ENCODE measurements around the gene TOMM7. TPM values are rescaled to one million over a fixed set of nuclear protein-coding genes. Genes with fewer than 3 reads are reported as not detected.
A peak's percentile ranks its signal among the peaks of the same experiment; 100 is the strongest.
"Not testable (repeated sequence)": the region's sequence is repeated elsewhere in the genome, so short reads cannot be mapped to it uniquely, and the experiment has no call there.

TOMM7 gene
- polyA plus RNA-seq, 2 of the 4 experiments (the other 2 are of a cell fraction): 526 to 685 TPM

DNA sequence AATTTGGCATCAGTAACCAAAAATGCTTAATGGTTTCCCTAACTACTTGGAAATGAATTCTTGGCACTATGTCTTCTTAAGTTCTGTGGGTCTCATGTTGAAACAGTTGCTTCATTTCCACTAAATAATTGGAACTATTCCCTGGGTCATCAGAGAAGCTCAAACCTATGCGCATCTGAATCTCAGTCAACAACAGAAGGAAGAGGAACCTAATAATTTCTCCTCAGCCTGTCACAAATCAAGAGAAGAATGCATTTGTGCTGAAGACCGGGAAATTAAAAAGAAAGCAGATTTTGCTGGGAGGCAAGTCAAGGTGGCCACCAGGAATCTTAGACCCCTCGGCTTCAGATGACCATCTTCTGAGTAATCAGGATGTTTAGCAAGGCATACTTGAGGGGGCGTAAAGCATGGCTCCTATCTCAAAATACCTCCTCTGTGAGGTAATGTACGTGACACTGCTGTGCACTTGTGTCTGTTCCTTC lies 41.4 kb downstream of the TOMM7 start:
- Histone ChIP-seq H3K4me2 (no peak overlapping the region), H3K9me3 (no peaks in the 10 kb centered on the region), H3K4me3 (no peak overlapping the region), H3K27ac (no peak overlapping the region), H3K4me1 (peaks cover 4% of the 10 kb centered on the region; the same call in 1 of the 3 replicates)
- CTCF ChIA-PET: interaction anchor here (1.1 to 3.7 kb wide), 9 partner anchors 8 to 274 kb away, joined by 3 to 32 read pairs (median 5); no protein-coding TSS in a partner anchor
- WGBS (ENCODE audit: missing lambda C conversion rate): 58% methylated on average over 5 of the region's 5 CpGs
- ATAC-seq (no peak), FAIRE-seq (no peak), DNase-seq (ENCODE audit: low read depth in 1 of 2, low spot score in 1 of 2) (no peak)
- POLR2A ChIA-PET: no interaction called here
- TF ChIP-seq MAZ (IDR thresholded peaks at IDR 0.05; ENCODE audit: borderline replicate concordance, low read depth, low read length) (no peak), EHMT2 (IDR thresholded peaks at IDR 0.05; ENCODE audit: low read depth) (no peak), SMC3 (IDR thresholded peaks at IDR 0.05) (no peak), CEBPB (IDR thresholded peaks at IDR 0.05) (no peak), CBX8 (IDR thresholded peaks at IDR 0.05) (no peak), GATA3 (IDR thresholded peaks at IDR 0.05; ENCODE audit: borderline replicate concordance) (no peak), CHD2 (IDR thresholded peaks at IDR 0.05; ENCODE audit: low read length, partially characterized antibody) (no peak)

GRCh38 chr7:22779730-22780323 lies 42.8 kb downstream of the TOMM7 start:
- DNase-seq (ENCODE audit: low read depth in 1 of 2, low spot score in 1 of 2); FAIRE-seq; POLR2A ChIA-PET; H3K4me3 ChIP-seq; H3K4me2 ChIP-seq; H3K27ac ChIP-seq; H3K4me1 ChIP-seq; ATAC-seq; H3K9me3 ChIP-seq: not testable (repeated sequence)
- CTCF ChIA-PET: interaction anchor here (1.2 kb wide), 1 partner anchor 51 kb away, joined by 4 read pairs; no protein-coding TSS in a partner anchor
- WGBS (ENCODE audit: missing lambda C conversion rate): 33% methylated on average over 4 of the region's 4 CpGs

- H3K4me3 ChIP-seq: no peak overlapping the region
- ChIA-PET CTCF (interaction anchor here (0.6 to 2.0 kb wide), 3 partner anchors 216 to 323 kb away, joined by 3 to 7 read pairs (median 4); no protein-coding TSS in a partner anchor), POLR2A (no interaction called here)
- no peaks in the 10 kb centered on the region for H3K4me1 ChIP-seq
- no peaks in the 10 kb centered on the region for H3K9me3 ChIP-seq
- ATAC-seq: no peak
- DNase-seq (ENCODE audit: low read depth in 1 of 2, low spot score in 1 of 2): no peak
- no peak overlapping the region for H3K27ac ChIP-seq
- no peak overlapping the region for H3K4me2 ChIP-seq
- no peak for FAIRE-seq
- no peak for TF ChIP-seq HOXB5 (CRISPR knock-in tag; IDR thresholded peaks at IDR 0.05)
- TF ChIP-seq TP53 (CRISPR knock-in tag; IDR thresholded peaks at IDR 0.05): no peak
- no peak for TF ChIP-seq EP300 (IDR thresholded peaks at IDR 0.05)
- TF ChIP-seq, protein P1, sequence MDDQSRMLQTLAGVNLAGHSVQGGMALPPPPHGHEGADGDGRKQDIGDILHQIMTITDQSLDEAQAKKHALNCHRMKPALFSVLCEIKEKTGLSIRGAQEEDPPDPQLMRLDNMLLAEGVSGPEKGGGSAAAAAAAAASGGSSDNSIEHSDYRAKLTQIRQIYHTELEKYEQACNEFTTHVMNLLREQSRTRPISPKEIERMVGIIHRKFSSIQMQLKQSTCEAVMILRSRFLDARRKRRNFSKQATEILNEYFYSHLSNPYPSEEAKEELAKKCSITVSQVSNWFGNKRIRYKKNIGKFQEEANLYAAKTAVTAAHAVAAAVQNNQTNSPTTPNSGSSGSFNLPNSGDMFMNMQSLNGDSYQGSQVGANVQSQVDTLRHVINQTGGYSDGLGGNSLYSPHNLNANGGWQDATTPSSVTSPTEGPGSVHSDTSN (IDR thresholded peaks at IDR 0.05): no peak
- no peak for TF ChIP-seq JUN (IDR thresholded peaks at IDR 0.05)
- WGBS (ENCODE audit: missing lambda C conversion rate): 57% methylated on average over 4 of the region's 4 CpGs
These were observed 45.7 kb downstream of the TOMM7 start for GRCh38 chr7:22776964-22777363.

GRCh38 chr7:22772885-22773284 lies 49.8 kb downstream of the TOMM7 start:
- no peak overlapping the region for H3K27ac ChIP-seq
- no peaks in the 10 kb centered on the region for H3K4me1 ChIP-seq
- ChIA-PET POLR2A (no interaction called here), CTCF (interaction anchor here (0.7 to 1.7 kb wide), 3 partner anchors 9 to 283 kb away, joined by 3 read pairs; no protein-coding TSS in a partner anchor)
- no peak for TF ChIP-seq E2F6 (IDR thresholded peaks at IDR 0.05; ENCODE audit: borderline replicate concordance, low read depth)
- no peak for TF ChIP-seq ZC3H11A (IDR thresholded peaks at IDR 0.05)
- no peak for TF ChIP-seq ZSCAN20 (CRISPR knock-in tag; IDR thresholded peaks at IDR 0.05)
- TF ChIP-seq EP300 (IDR thresholded peaks at IDR 0.05): no peak
- TF ChIP-seq FOSL2 (IDR thresholded peaks at IDR 0.05): no peak
- no peak for TF ChIP-seq FOSL2 (CRISPR knock-in tag; IDR thresholded peaks at IDR 0.05)
- TF ChIP-seq TP53 (CRISPR knock-in tag; IDR thresholded peaks at IDR 0.05): no peak
- no peak for TF ChIP-seq ESRRA (IDR thresholded peaks at IDR 0.05; ENCODE audit: borderline replicate concordance, low read length)
- no peak for TF ChIP-seq GATA3 (IDR thresholded peaks at IDR 0.05; ENCODE audit: borderline replicate concordance)
- TF ChIP-seq HOXB5 (CRISPR knock-in tag; IDR thresholded peaks at IDR 0.05): no peak
- no peak for TF ChIP-seq POLR2A (IDR thresholded peaks at IDR 0.05; ENCODE audit: low read length)
- no peak for TF ChIP-seq MAX (IDR thresholded peaks at IDR 0.05)
- no peak for TF ChIP-seq CEBPB (IDR thresholded peaks at IDR 0.05)
- TF ChIP-seq ELK1 (IDR thresholded peaks at IDR 0.05; ENCODE audit: low read depth, low read length): no peak
- no peak for TF ChIP-seq RCOR1 (IDR thresholded peaks at IDR 0.05; ENCODE audit: low read depth, low read length)
- no peak for TF ChIP-seq EHF (CRISPR knock-in tag; IDR thresholded peaks at IDR 0.05)
- TF ChIP-seq REST (IDR thresholded peaks at IDR 0.05): no peak
- H3K4me3 ChIP-seq: no peak overlapping the region
- DNase-seq (ENCODE audit: low read depth in 1 of 2, low spot score in 1 of 2) (no peak), ATAC-seq (no peak), FAIRE-seq (peak; percentile 23)
- 9% methylated on average over 4 of the region's 4 CpGs for WGBS (ENCODE audit: missing lambda C conversion rate)
- no peaks in the 10 kb centered on the region for H3K9me3 ChIP-seq
- no peak overlapping the region for H3K4me2 ChIP-seq
